ENCODE results near the gene ZNF579. TPM values are rescaled to one million over a fixed set of nuclear protein-coding genes. Genes with fewer than 3 reads are reported as not detected.

Gene ZNF579
- total RNA-seq, 1 experiment from 2014 or later = 49.0 TPM

DNA sequence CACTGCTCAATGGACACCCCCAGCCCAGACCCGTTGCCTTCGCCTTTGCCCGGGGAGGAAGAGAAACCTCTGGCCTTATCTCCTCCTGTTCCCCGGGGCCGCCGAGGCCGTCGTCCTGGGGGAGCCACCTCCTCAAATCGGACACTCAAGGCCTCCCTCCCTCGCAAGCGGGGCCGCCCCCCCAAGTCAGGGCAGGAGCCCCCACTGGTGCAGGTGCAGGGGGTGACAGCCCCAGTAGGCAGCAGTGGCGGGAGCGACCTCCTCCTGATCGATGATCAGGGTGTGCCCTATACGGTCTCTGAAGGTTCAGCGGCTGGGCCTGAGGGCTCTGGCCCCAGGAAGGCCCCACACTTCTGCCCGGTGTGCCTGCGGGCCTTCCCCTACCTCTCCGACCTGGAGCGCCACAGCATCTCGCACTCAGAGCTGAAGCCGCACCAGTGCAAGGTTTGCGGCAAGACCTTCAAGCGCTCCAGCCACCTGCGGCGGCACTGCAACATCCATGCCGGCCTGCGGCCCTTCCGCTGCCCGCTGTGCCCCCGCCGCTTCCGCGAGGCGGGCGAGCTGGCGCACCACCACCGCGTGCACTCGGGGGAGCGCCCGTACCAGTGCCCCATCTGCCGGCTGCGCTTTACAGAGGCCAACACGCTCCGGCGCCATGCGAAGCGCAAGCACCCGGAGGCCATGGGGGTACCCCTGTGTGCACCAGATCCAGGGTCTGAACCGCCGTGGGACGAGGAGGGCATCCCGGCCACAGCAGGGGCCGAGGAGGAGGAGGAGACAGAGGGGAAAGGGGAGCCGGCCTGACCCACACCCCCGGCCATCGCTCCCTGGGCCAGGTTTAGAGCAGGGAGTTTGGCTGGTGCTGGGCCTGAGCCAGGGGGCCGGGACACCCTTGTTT, 21.7 kb upstream of the ZNF579 start:
- intact Hi-C loops (cut with micrococcal nuclease; ENCODE audit: unreplicated experiment) = no loop called here
- CTCF ChIA-PET = interaction anchor here (0.7 kb wide), 1 partner anchor 52 kb away, joined by 6 read pairs; no protein-coding TSS in a partner anchor

DNA sequence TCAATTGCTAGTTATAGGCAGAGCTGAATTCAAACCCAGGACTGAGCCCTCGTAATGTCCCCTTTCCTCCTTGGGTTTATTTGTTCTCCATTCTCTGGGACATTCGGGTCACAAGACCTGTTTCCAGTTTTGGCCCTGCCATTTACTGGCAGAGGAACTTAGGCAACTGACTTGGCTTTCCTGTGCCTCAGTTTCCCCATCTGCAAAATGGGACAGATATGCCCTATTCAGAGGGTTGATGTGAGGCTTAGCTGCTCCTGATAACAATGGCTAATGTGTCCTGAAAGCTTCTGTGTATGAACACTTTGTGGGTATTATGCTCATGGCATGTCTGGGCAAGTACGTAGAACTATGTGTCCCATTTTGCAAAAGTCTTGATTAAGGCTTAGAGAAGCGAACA, 20.4 kb upstream of the ZNF579 start:
- Histone ChIP-seq H3K4me2 (peak overlapping the region; percentile 97), H3K27ac (no peak overlapping the region), H3K9me3 (ENCODE audit: insufficient read depth, low read depth) (no peaks in the 10 kb centered on the region), H3K4me3 (peak overlapping the region; percentile 91; the same call in 1 of the 2 replicates), H3K79me2 (ENCODE audit: low read depth) (peaks cover 23% of the 10 kb centered on the region), H2AFZ (no peak overlapping the region), H4K20me1 (ENCODE audit: insufficient read depth) (no peaks in the 10 kb centered on the region), H3K27me3 (ENCODE audit: insufficient read depth, low read depth) (no peaks in the 10 kb centered on the region), H3K9me2 (ENCODE audit: insufficient read depth) (no peaks in the 10 kb centered on the region), H3K36me3 (ENCODE audit: low read depth) (0 out of 2 replicates have a peak, but pooled peaks cover 4% of the 10 kb centered on the region), H3F3A (ENCODE audit: insufficient read depth, low read depth) (peaks cover 40% of the 10 kb centered on the region), H3K4me1 (replicated peaks; ENCODE audit: insufficient read depth) (peaks cover 22% of the 10 kb centered on the region)
- ChIA-PET CTCF (no interaction called here), POLR2A (ENCODE audit: unreplicated experiment) (interaction anchor here (0.5 kb wide), 1 partner anchor 20 kb away, joined by 5 read pairs; the partner anchor contains the start of gene ZNF579)
- TSS peak; percentile 27 for BruUV-seq (replicated peaks)
- intact Hi-C loops (cut with micrococcal nuclease; ENCODE audit: unreplicated experiment) = no loop called here
- TF ChIP-seq EZH2 (IDR thresholded peaks at IDR 0.05; ENCODE audit: low read depth) = no peak
- peak in 1 of 2 experiments; percentile 34 for DNase-seq

More for the DNA sequence above, 21.7 kb upstream of the ZNF579 start:
- Histone ChIP-seq H3K4me1 (replicated peaks; ENCODE audit: insufficient read depth) (peaks cover 29% of the 10 kb centered on the region), H4K20me1 (ENCODE audit: insufficient read depth) (peaks cover 10% of the 10 kb centered on the region), H3K27ac (no peak overlapping the region), H3K4me2 (no peak overlapping the region), H3K79me2 (ENCODE audit: low read depth) (peaks cover 34% of the 10 kb centered on the region), H3K27me3 (ENCODE audit: insufficient read depth, low read depth) (no peaks in the 10 kb centered on the region), H3K9me3 (ENCODE audit: insufficient read depth, low read depth) (no peaks in the 10 kb centered on the region), H3K36me3 (ENCODE audit: low read depth) (no peaks in the 10 kb centered on the region), H3F3A (ENCODE audit: insufficient read depth, low read depth) (peaks cover 41% of the 10 kb centered on the region), H2AFZ (no peak overlapping the region), H3K9me2 (ENCODE audit: insufficient read depth) (no peaks in the 10 kb centered on the region), H3K4me3 (no peak overlapping the region)
- DNase-seq = peak in 1 of 2 experiments; percentile 11
- BruUV-seq (replicated peaks) = no TSS peak
- no peak for TF ChIP-seq EZH2 (IDR thresholded peaks at IDR 0.05; ENCODE audit: low read depth)
- TF ChIP-seq, protein P1, sequence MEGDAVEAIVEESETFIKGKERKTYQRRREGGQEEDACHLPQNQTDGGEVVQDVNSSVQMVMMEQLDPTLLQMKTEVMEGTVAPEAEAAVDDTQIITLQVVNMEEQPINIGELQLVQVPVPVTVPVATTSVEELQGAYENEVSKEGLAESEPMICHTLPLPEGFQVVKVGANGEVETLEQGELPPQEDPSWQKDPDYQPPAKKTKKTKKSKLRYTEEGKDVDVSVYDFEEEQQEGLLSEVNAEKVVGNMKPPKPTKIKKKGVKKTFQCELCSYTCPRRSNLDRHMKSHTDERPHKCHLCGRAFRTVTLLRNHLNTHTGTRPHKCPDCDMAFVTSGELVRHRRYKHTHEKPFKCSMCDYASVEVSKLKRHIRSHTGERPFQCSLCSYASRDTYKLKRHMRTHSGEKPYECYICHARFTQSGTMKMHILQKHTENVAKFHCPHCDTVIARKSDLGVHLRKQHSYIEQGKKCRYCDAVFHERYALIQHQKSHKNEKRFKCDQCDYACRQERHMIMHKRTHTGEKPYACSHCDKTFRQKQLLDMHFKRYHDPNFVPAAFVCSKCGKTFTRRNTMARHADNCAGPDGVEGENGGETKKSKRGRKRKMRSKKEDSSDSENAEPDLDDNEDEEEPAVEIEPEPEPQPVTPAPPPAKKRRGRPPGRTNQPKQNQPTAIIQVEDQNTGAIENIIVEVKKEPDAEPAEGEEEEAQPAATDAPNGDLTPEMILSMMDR (conservative IDR thresholded peaks at IDR 0.05) = no peak
- POLR2A ChIA-PET (ENCODE audit: unreplicated experiment) = no interaction called here

DNA sequence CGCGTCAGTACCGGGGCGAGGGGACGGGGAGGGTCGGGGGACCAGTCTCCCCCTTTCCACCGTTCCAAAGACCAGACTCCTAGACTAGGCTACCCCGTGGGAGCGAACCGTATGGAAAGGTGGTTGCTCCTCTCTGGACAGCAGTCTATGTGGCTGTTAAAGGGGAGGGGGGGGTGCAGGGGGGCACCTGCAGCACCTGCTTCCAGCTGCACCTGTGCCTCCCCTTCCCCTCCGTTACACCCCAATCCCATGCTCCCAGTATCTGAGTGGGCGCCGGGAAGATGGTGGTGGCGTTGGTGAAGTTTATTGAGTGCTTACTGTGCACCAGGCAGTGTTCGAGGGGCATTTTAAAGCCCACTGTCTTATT, 20.0 kb upstream of the ZNF579 start:
- peaks cover 22% of the 10 kb centered on the region for H3K4me1 ChIP-seq (replicated peaks; ENCODE audit: insufficient read depth)
- peaks cover 40% of the 10 kb centered on the region for H3F3A ChIP-seq (ENCODE audit: insufficient read depth, low read depth)
- no peak overlapping the region for H3K27ac ChIP-seq
- H3K27me3 ChIP-seq (ENCODE audit: insufficient read depth, low read depth) = no peaks in the 10 kb centered on the region
- H3K4me3 ChIP-seq = peak overlapping the region; percentile 91
- H3K9me2 ChIP-seq (ENCODE audit: insufficient read depth) = no peaks in the 10 kb centered on the region
- H2AFZ ChIP-seq = peak overlapping the region; percentile 70; the same call in 1 of the 2 replicates
- BruUV-seq (replicated peaks) = no TSS peak
- TF ChIP-seq, protein P1 (conservative IDR thresholded peaks at IDR 0.05) = no peak
- no peak for TF ChIP-seq EZH2 (IDR thresholded peaks at IDR 0.05; ENCODE audit: low read depth)
- CTCF ChIA-PET = no interaction called here
- H3K36me3 ChIP-seq (ENCODE audit: low read depth) = peaks cover 4% of the 10 kb centered on the region; the same call in 1 of the 2 replicates
- intact Hi-C loops (cut with micrococcal nuclease; ENCODE audit: unreplicated experiment) = no loop called here
- POLR2A ChIA-PET (ENCODE audit: unreplicated experiment) = no interaction called here
- H3K9me3 ChIP-seq (ENCODE audit: insufficient read depth, low read depth) = no peaks in the 10 kb centered on the region
- H3K4me2 ChIP-seq = peak overlapping the region; percentile 97
- H4K20me1 ChIP-seq (ENCODE audit: insufficient read depth) = no peaks in the 10 kb centered on the region
- H3K79me2 ChIP-seq (ENCODE audit: low read depth) = peaks cover 19% of the 10 kb centered on the region
- DNase-seq = no peak

All from PC-9 (cell line).